NT2/D1 (cell line): Measurements from ENCODE around the gene LYZL2.

Experiments used
- SUZ12 ChIP-seq: IDR thresholded peaks from 2 replicates; pipeline ENCODE4 v1.6.1; 2011; ENCODE audit not compliant: insufficient read length, insufficient read depth; ENCODE audit errors: extremely low read depth
- YY1 ChIP-seq: IDR thresholded peaks from 2 replicates; pipeline ENCODE4 v1.6.1; 2011; ENCODE audit not compliant: insufficient read length, insufficient read depth
- ZNF274 ChIP-seq: IDR thresholded peaks from 2 replicates; pipeline ENCODE4 v1.6.1; 2011; ENCODE audit warnings: mild to moderate bottlenecking, low read depth, low read length

DNA sequence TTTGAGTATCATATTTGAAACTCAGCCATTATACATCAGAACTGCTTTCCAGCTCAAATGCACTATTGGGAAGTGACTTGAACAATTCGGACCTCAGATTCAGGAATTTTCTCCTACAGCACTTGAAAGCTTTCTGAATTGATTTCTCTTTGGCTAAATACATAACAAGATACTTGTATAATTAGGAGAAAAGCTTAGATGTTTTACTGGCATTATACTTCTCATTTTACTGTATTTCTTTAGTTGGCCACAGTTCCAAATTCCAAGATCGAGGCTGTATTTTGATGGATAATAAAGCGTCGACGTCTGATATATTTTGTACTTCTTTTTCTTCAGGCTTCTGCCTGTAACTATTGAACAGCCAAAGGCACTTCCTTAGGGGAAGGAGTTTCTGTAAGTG lies 26.7 kb upstream of the LYZL2 start:
- TF ChIP-seq ZNF274 (no peak), YY1 (no peak), SUZ12 (no peak)
